HepG2 (cell line): Measurements from ENCODE around the gene MAN2A1. TPM values are rescaled to one million over a fixed set of nuclear protein-coding genes. Genes with fewer than 3 reads are reported as not detected.

Experiments used
- ATAC-seq: fragments of 200-7000 bp; cut with Tn5 transposase; 3 replicates; pipeline ENCODE4 v1.9.1; 2020; ENCODE audit warnings: mild to moderate bottlenecking, moderate library complexity
- BruUV-seq: library from RNA; stranded (reverse); fragments of 400-500 nt; replicated peaks from 2 replicates; lab custom pipeline; 2021; lab: Mats Ljungman, UMichigan
- CTCF ChIA-PET: fragments of 300-600 bp; formaldehyde crosslinking; extraction: SDS; loops from one replicate; lab custom pipeline; 2021; ENCODE audit warnings: low total read pairs, inconsistent platforms, low intra/inter-chr PET ratio; lab: Yijun Ruan, JAX
- POLR2A ChIA-PET: fragments of 350-600 bp; sonication (Branson Sonifier 250); formaldehyde crosslinking; loops from one replicate; lab custom pipeline; 2020; ENCODE audit warnings: antibody characterized with exemption, inconsistent platforms; lab: Yijun Ruan, JAX
- DNase-seq: peaks from one replicate; pipeline ENCODE4 v3.0.0-alpha.2; 2015; ENCODE audit warnings: low spot score
- FAIRE-seq: peaks from 3 replicates; lab custom pipeline; 2011; peaks lifted over from hg19 to GRCh38; lab: Jason Lieb, UNC
- H2AFZ ChIP-seq: one replicate; pipeline ENCODE4 v1.6.1; 2011; ENCODE audit warnings: low read length, inconsistent platforms
- H3K27ac ChIP-seq: fragments of 300-600 bp; 3 replicates; pipeline ENCODE4 v1.8.0; 2011; ENCODE audit warnings: mixed run types, mild to moderate bottlenecking, mixed read lengths, low read length, inconsistent platforms; ENCODE audit not compliant: insufficient read depth; ENCODE audit errors: extremely low read length
- H3K27me3 ChIP-seq, 2 experiments: fragments of 200-600 bp in 1 of 2; 2 replicates in 1 of 2; 3 replicates in 1 of 2; pipeline versions ENCODE4 v1.6.0 to v1.8.0; 2011; ENCODE audit warnings: low read length in 2 of 2, mild to moderate bottlenecking in 2 of 2, moderate library complexity in 2 of 2, inconsistent platforms in 1 of 2; ENCODE audit not compliant: insufficient read depth in 2 of 2, control insufficient read depth in 1 of 2
- H3K36me3 ChIP-seq, 2 experiments: fragments of 200-600 bp in 1 of 2; replicated peaks in 1 of 2; 2 replicates in 1 of 2; 3 replicates in 1 of 2; pipeline versions ENCODE4 v1.5.1 to v1.8.0; 2011; ENCODE audit warnings: low read length in 2 of 2, inconsistent platforms in 1 of 2; ENCODE audit not compliant: insufficient read depth in 2 of 2, control insufficient read depth in 1 of 2
- H3K4me1 ChIP-seq: 2 replicates; pipeline ENCODE4 v1.5.1; 2012; ENCODE audit warnings: low read length, inconsistent platforms; ENCODE audit not compliant: insufficient read depth
- H3K4me2 ChIP-seq: 2 replicates; pipeline ENCODE4 v1.6.0; 2011; ENCODE audit warnings: low read depth, low read length, inconsistent platforms
- H3K4me3 ChIP-seq, 3 experiments: fragments of 200-600 bp in 1 of 3; sonication (generic), shearing (Covaris generic) in 1 of 3; replicated peaks in 1 of 3; 2 replicates each; pipeline ENCODE4 v1.5.1; 2011 to 2016; ENCODE audit warnings: low read length in 3 of 3, inconsistent platforms in 2 of 3, low read depth in 2 of 3, mild to moderate bottlenecking in 2 of 3, control low read depth in 1 of 3, mixed read lengths in 1 of 3; ENCODE audit not compliant: insufficient read depth in 1 of 3
- H3K79me2 ChIP-seq: one replicate; pipeline ENCODE4 v1.6.1; 2011; ENCODE audit warnings: low read length, inconsistent platforms; ENCODE audit not compliant: insufficient read depth
- H3K9ac ChIP-seq: 2 replicates; pipeline ENCODE4 v1.6.0; 2011; ENCODE audit warnings: mild to moderate bottlenecking, low read depth, low read length, inconsistent platforms; ENCODE audit not compliant: insufficient read depth
- H3K9me3 ChIP-seq: 2 replicates; pipeline ENCODE4 v1.5.1; 2012; ENCODE audit warnings: mild to moderate bottlenecking, low read length
- H4K20me1 ChIP-seq: 2 replicates; pipeline ENCODE4 v1.6.0; 2011; ENCODE audit warnings: inconsistent platforms, mild to moderate bottlenecking, low read length, moderate library complexity; ENCODE audit not compliant: insufficient read depth
- CEBPG ChIP-seq: IDR thresholded peaks from 2 replicates; pipeline ENCODE4 v1.6.1; 2016
- CREM ChIP-seq, 2 experiments: sonication (generic) in 1 of 2; formaldehyde crosslinking in 1 of 2; IDR thresholded peaks; 2 replicates each; pipeline versions ENCODE4 v1.4.0 to v1.6.1; 2016 to 2020; ENCODE audit warnings: antibody characterized with exemption in 1 of 2, mild to moderate bottlenecking in 1 of 2, missing genetic modification reagents in 1 of 2
- FLYWCH1 ChIP-seq: sonication (generic); formaldehyde crosslinking; IDR thresholded peaks from 2 replicates; pipeline ENCODE4 v1.8.1; 2023; ENCODE audit warnings: mild to moderate bottlenecking, missing genetic modification reagents
- HNRNPL ChIP-seq: fragments of 200-400 bp; formaldehyde crosslinking; IDR thresholded peaks from 2 replicates; pipeline ENCODE4 v1.6.1; 2017; ENCODE audit warnings: mild to moderate bottlenecking, low read depth, low read length
- MTF1 ChIP-seq: sonication (generic); formaldehyde crosslinking; IDR thresholded peaks from 2 replicates; pipeline ENCODE4 v1.5.0; 2020; ENCODE audit warnings: missing genetic modification reagents
- NR2C2 ChIP-seq: sonication (generic); formaldehyde crosslinking; IDR thresholded peaks from 2 replicates; pipeline ENCODE4 v1.4.0; 2020; ENCODE audit warnings: missing genetic modification reagents, mild to moderate bottlenecking, moderate library complexity, borderline replicate concordance
- THAP11 ChIP-seq: IDR thresholded peaks from 2 replicates; pipeline ENCODE4 v1.6.1; 2016; ENCODE audit warnings: missing biosample characterization, missing genetic modification reagents
- TP53 ChIP-seq: sonication (generic); formaldehyde crosslinking; conservative IDR thresholded peaks from 2 replicates; pipeline ENCODE4 v1.4.0; 2020; ENCODE audit warnings: missing genetic modification reagents
- ZEB1 ChIP-seq: IDR thresholded peaks from 2 replicates; pipeline ENCODE4 v1.6.1; 2012; ENCODE audit warnings: mild to moderate bottlenecking, low read depth, inconsistent platforms; ENCODE audit not compliant: insufficient replicate concordance
- ZMYM3 ChIP-seq: sonication (generic); formaldehyde crosslinking; IDR thresholded peaks from 2 replicates; pipeline ENCODE4 v1.5.1; 2020; ENCODE audit warnings: mild to moderate bottlenecking, missing genetic modification reagents
- ZNF501 ChIP-seq: sonication (generic); formaldehyde crosslinking; IDR thresholded peaks from 2 replicates; pipeline ENCODE4 v1.5.1; 2020; ENCODE audit warnings: mild to moderate bottlenecking, moderate library complexity, missing genetic modification reagents
- WGBS: methylation state at CpG from one replicate; pipeline ENCODE4 v1.1.6; 2017; ENCODE audit warnings: low lambda C conversion rate; 5-methylcytosine and 5-hydroxymethylcytosine counted together
- in situ Hi-C: cut with HindIII; loops from 2 replicates; pipeline ENCODE4 v1.10.0; 2017; ENCODE audit warnings: low pct_unique_long_range_greater_than_20kb; ENCODE audit not compliant: extremely low pct_ligation_motif_present
- intact Hi-C: fragments of 100-400 bp; cut with micrococcal nuclease; formaldehyde crosslinking; loops from one replicate; pipeline ENCODE4 v1.10.0; 2022; ENCODE audit not compliant: unreplicated experiment
- polyA plus RNA-seq, 8 experiments: library from polyadenylated mRNA; depleted of rRNA in 3 of 8; stranded (reverse) in 7 of 8; unstranded in 1 of 8; fragments of >200 nt; fragmentation: Illumina TruSeq in 4 of 8; extraction: Trizol in 4 of 8; gene quantifications; 2 replicates each; pipeline versions ENCODE4 v1.2.1 to v1.2.3, GENCODE V29; 2011 to 2016; ENCODE audit warnings: low read depth in 4 of 8, missing spikeins in 1 of 8, mixed read lengths in 1 of 8; ENCODE audit not compliant: insufficient read depth in 1 of 8
- total RNA-seq, 5 experiments: library from RNA; depleted of rRNA; stranded (reverse); fragments of >200 nt; fragmentation: Illumina TruSeq; extraction: Trizol; gene quantifications; 2 replicates each; pipeline ENCODE4 v1.2.3, GENCODE V29; 2016; ENCODE audit warnings: low read depth in 1 of 5
- TF ChIP-seq, protein P1 (sequence below): sonication (generic); formaldehyde crosslinking; IDR thresholded peaks from 2 replicates; pipeline ENCODE4 v1.8.0; 2022; ENCODE audit warnings: missing genetic modification reagents, mild to moderate bottlenecking, inconsistent platforms, borderline replicate concordance
- TF ChIP-seq, protein P2 (sequence below): sonication (generic); formaldehyde crosslinking; IDR thresholded peaks from 2 replicates; pipeline ENCODE4 v1.4.0; 2020; ENCODE audit warnings: missing genetic modification reagents
- TF ChIP-seq, protein P3 (sequence below): IDR thresholded peaks from 2 replicates; pipeline ENCODE4 v1.6.1; 2016; ENCODE audit warnings: missing biosample characterization, missing genetic modification reagents, low read depth
- TF ChIP-seq, protein P4 (sequence below): sonication (generic); formaldehyde crosslinking; IDR thresholded peaks from 2 replicates; pipeline ENCODE4 v1.5.0; 2020; ENCODE audit warnings: mild to moderate bottlenecking, missing genetic modification reagents
- TF ChIP-seq, protein P5 (sequence below): sonication (generic); formaldehyde crosslinking; IDR thresholded peaks from 2 replicates; pipeline ENCODE4 v1.8.1; 2023; ENCODE audit warnings: mild to moderate bottlenecking, inconsistent platforms, moderate library complexity, missing genetic modification reagents, borderline replicate concordance

MAN2A1 gene
- total and polyA plus RNA-seq, 2 of the 13 experiments (the other 11 are each of a cell fraction or from before 2014, with no cell fraction given) = 56.2 to 80.5 TPM

DNA sequence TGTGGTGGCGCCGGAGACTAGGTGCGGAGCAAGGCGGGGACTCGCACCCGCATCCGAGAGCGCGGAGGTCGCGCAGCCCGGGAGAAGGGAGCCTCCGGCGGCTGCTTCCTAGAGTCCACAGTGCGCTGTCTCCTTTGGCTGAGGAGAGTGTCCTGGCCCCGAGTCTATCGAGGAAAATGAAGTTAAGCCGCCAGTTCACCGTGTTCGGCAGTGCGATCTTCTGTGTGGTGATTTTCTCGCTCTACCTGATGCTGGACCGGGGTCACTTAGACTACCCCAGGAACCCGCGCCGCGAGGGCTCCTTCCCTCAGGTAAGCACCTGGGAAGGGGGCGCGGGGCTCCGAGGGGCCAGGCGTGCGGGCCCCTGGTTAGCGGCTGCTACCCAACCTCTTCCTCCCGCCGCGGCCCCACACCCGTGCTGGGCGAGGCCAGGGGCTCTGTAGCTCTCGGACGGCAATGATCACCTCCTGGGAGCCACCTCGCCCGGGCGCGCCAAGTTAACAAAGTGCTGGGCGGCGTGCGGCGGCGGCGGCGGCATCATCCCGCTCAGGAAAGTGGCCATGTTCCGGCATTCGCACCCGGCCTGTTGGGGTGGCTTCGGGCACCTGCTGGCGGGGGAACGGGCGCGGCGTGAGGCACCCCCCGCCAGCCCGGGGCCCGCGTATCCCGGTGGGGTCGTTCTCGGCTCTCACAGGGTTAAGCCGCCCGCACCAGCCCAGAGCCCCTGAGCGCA, 681 bp downstream of the MAN2A1 start:
- intact Hi-C loops = loop anchor here (2.0 to 5.0 kb wide), 5 partner anchors 62 to 943 kb away; partner anchors contain the start of gene FER
- TF ChIP-seq ZNF501 (CRISPR knock-in tag) = peak; percentile 30; the same call in 1 of the 2 replicates
- TF ChIP-seq TP53 (CRISPR knock-in tag) = no peak
- TF ChIP-seq ZEB1 = no peak
- TF ChIP-seq MTF1 (CRISPR knock-in tag) = no peak
- no peak for TF ChIP-seq NR2C2 (CRISPR knock-in tag)
- no peak for TF ChIP-seq ZMYM3
- 0 out of 2 replicates have a peak, but pooled peaks have one; percentile 0 for TF ChIP-seq THAP11 (CRISPR knock-in tag)
- TF ChIP-seq, protein P1, sequence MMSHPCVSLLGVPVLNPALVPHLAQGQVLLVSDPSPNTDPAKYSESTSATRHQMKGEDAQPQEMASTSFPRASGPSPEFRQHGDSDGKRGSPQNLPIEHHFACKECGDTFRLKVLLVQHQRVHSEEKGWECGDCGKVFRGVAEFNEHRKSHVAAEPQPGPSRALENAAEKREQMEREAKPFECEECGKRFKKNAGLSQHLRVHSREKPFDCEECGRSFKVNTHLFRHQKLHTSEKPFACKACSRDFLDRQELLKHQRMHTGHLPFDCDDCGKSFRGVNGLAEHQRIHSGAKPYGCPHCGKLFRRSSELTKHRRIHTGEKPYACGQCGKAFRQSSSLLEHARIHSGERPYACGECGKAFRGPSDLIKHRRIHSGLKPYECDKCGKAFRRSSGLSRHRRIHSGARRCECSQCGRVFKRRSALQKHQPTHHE = no peak
- no peak for TF ChIP-seq CREM (IDR thresholded peaks at IDR 0.05)
- no peak for TF ChIP-seq CREM (CRISPR knock-in tag; IDR thresholded peaks at IDR 0.05)
- TF ChIP-seq HNRNPL = 0 out of 2 replicates have a peak, but pooled peaks have one; percentile 14
- TF ChIP-seq, protein P2, sequence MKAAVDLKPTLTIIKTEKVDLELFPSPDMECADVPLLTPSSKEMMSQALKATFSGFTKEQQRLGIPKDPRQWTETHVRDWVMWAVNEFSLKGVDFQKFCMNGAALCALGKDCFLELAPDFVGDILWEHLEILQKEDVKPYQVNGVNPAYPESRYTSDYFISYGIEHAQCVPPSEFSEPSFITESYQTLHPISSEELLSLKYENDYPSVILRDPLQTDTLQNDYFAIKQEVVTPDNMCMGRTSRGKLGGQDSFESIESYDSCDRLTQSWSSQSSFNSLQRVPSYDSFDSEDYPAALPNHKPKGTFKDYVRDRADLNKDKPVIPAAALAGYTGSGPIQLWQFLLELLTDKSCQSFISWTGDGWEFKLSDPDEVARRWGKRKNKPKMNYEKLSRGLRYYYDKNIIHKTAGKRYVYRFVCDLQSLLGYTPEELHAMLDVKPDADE (CRISPR knock-in tag) = no peak
- TF ChIP-seq, protein P3, sequence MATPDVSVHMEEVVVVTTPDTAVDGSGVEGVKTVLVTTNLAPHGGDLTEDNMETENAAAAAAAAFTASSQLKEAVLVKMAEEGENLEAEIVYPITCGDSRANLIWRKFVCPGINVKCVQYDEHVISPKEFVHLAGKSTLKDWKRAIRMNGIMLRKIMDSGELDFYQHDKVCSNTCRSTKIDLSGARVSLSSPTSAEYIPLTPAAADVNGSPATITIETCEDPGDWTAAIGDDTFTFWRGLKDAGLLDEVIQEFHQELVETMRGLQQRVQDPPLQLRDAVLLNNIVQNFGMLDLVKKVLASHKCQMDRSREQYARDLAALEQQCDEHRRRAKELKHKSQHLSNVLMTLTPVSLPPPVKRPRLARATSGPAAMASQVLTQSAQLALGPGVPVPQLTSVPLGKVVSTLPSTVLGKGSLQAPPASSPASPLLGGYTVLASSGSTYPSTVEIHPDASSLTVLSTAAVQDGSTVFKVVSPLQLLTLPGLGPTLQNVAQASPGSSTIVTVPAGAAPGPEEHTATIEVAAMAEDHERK = no peak
- no peak for TF ChIP-seq FLYWCH1
- TF ChIP-seq, protein P4, sequence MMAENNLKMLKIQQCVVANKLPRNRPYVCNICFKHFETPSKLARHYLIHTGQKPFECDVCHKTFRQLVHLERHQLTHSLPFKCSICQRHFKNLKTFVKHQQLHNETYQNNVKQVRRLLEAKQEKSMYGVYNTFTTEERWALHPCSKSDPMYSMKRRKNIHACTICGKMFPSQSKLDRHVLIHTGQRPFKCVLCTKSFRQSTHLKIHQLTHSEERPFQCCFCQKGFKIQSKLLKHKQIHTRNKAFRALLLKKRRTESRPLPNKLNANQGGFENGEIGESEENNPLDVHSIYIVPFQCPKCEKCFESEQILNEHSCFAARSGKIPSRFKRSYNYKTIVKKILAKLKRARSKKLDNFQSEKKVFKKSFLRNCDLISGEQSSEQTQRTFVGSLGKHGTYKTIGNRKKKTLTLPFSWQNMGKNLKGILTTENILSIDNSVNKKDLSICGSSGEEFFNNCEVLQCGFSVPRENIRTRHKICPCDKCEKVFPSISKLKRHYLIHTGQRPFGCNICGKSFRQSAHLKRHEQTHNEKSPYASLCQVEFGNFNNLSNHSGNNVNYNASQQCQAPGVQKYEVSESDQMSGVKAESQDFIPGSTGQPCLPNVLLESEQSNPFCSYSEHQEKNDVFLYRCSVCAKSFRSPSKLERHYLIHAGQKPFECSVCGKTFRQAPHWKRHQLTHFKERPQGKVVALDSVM (CRISPR knock-in tag) = 0 out of 2 replicates have a peak, but pooled peaks have one; percentile 6
- no peak for TF ChIP-seq CEBPG (CRISPR knock-in tag)
- TF ChIP-seq, protein P5, sequence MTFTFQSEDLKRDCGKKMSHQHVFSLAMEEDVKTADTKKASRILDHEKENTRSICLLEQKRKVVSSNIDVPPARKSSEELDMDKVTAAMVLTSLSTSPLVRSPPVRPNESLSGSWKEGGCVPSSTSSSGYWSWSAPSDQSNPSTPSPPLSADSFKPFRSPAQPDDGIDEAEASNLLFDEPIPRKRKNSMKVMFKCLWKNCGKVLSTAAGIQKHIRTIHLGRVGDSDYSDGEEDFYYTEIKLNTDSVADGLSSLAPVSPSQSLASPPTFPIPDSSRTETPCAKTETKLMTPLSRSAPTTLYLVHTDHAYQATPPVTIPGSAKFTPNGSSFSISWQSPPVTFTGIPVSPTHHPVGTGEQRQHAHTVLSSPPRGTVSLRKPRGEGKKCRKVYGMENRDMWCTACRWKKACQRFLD (CRISPR knock-in tag) = no peak

More for the DNA sequence above, 681 bp downstream of the MAN2A1 start:
- WGBS = 0% methylated on average over 13 of the region's 71 CpGs
- peak overlapping the region; percentile 84 to 91 (median 89) for H3K4me3 ChIP-seq
- H3K4me1 ChIP-seq = peaks cover 50% of the 10 kb centered on the region
- H3K9ac ChIP-seq = peak overlapping the region; percentile 86
- ChIA-PET CTCF (no interaction called here), POLR2A (interaction anchor here (0.9 to 2.9 kb wide), 9 partner anchors 17 to 942 kb away, joined by 3 to 10 read pairs (median 4); partner anchors contain the start of gene PJA2)
- peaks cover 50% of the 10 kb centered on the region for H3K79me2 ChIP-seq
- no peaks in the 10 kb centered on the region for H3K9me3 ChIP-seq
- BruUV-seq = TSS peak; percentile 65
- H3K36me3 ChIP-seq = no peaks in the 10 kb centered on the region
- no peak overlapping the region for H2AFZ ChIP-seq
- peak; percentile 41 for ATAC-seq
- H4K20me1 ChIP-seq = peaks cover 36% of the 10 kb centered on the region
- H3K27me3 ChIP-seq = no peaks in the 10 kb centered on the region; a peak in 1 of 5 replicates
- no peak for DNase-seq
- no peak for FAIRE-seq
- peak overlapping the region; percentile 78 for H3K4me2 ChIP-seq
- in situ Hi-C loops = loop anchor here (5.0 to 25.0 kb wide), 3 partner anchors 312 to 778 kb away; no protein-coding TSS in a partner anchor
- H3K27ac ChIP-seq = peak overlapping the region; percentile 90
